Measurements from ENCODE around the gene ENOX1. TPM values are rescaled to one million over a fixed set of nuclear protein-coding genes. Genes with fewer than 3 reads are reported as not detected.

Gene ENOX1
- total RNA-seq, 4 donors from 2014 or later, result 0.25 to 0.52 (median 0.33) TPM

DNA sequence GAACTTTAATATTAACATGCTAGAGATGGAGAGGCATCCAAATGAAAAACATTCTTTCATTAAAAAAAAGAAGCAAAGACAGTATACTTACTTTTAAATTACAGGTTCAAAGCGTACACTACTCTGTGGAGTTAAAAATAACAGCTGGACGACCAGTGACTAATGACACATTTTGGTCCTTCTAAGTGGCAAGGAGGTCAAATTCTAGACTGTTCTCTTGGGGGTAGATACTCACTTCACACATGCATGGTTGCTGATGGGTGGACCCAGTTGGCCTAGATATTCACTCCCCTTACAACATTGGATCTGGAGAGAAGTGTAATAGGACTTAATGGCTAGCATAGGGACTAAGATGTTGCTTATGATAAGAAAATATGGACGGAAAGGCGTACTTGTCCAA is 461.1 kb downstream of the ENOX1 start:
- H3K36me3 ChIP-seq, result no peaks in the 10 kb centered on the region
- no peak overlapping the region for H3K4me3 ChIP-seq
- no peak for TF ChIP-seq POLR2A (IDR thresholded peaks at IDR 0.05)
- TF ChIP-seq POLR2AphosphoS5 (IDR thresholded peaks at IDR 0.05), result no peak
- H3K27me3 ChIP-seq, result no peaks in the 10 kb centered on the region
- no peaks in the 10 kb centered on the region for H3K4me1 ChIP-seq
- DNase-seq (ENCODE audit: low spot score in 2 of 2), result no peak
- no peak overlapping the region for H3K27ac ChIP-seq
- 90% methylated on average over 4 of the region's 4 CpGs for WGBS
- no peaks in the 10 kb centered on the region for H3K9me3 ChIP-seq

DNA sequence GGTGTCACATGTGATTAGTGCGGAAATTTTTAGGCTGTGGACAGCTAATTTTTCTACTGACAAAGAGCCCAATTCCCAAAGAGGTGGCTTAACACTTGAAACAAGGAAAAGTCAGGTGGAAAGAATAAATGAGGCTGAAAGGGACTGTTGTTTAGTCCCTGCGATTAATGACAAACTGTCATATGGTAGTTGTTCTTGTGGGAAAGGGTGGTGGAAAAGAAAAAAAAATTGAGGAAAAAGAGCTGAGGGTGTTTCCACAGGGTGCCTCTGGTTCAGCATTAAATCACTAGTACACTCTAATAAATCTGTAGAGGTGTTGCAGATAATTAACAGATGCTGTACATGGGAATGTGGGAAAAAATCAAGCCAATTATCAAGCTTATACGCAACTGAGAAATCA is 462.6 kb downstream of the ENOX1 start:
- H3K4me1 ChIP-seq, result no peaks in the 10 kb centered on the region
- no peak for DNase-seq (ENCODE audit: low spot score in 2 of 2)
- 63% methylated on average over 3 of the region's 3 CpGs for WGBS
- no peaks in the 10 kb centered on the region for H3K9me3 ChIP-seq
- TF ChIP-seq POLR2A (IDR thresholded peaks at IDR 0.05) (no peak), EP300 (IDR thresholded peaks at IDR 0.05) (no peak), POLR2AphosphoS5 (IDR thresholded peaks at IDR 0.05) (no peak)
- TF ChIP-seq, protein P1, sequence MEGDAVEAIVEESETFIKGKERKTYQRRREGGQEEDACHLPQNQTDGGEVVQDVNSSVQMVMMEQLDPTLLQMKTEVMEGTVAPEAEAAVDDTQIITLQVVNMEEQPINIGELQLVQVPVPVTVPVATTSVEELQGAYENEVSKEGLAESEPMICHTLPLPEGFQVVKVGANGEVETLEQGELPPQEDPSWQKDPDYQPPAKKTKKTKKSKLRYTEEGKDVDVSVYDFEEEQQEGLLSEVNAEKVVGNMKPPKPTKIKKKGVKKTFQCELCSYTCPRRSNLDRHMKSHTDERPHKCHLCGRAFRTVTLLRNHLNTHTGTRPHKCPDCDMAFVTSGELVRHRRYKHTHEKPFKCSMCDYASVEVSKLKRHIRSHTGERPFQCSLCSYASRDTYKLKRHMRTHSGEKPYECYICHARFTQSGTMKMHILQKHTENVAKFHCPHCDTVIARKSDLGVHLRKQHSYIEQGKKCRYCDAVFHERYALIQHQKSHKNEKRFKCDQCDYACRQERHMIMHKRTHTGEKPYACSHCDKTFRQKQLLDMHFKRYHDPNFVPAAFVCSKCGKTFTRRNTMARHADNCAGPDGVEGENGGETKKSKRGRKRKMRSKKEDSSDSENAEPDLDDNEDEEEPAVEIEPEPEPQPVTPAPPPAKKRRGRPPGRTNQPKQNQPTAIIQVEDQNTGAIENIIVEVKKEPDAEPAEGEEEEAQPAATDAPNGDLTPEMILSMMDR (IDR thresholded peaks at IDR 0.05), result no peak
- no peaks in the 10 kb centered on the region for H3K36me3 ChIP-seq
- H3K27me3 ChIP-seq, result no peaks in the 10 kb centered on the region
- no peak overlapping the region for H3K4me3 ChIP-seq
- no peak overlapping the region for H3K27ac ChIP-seq

DNA sequence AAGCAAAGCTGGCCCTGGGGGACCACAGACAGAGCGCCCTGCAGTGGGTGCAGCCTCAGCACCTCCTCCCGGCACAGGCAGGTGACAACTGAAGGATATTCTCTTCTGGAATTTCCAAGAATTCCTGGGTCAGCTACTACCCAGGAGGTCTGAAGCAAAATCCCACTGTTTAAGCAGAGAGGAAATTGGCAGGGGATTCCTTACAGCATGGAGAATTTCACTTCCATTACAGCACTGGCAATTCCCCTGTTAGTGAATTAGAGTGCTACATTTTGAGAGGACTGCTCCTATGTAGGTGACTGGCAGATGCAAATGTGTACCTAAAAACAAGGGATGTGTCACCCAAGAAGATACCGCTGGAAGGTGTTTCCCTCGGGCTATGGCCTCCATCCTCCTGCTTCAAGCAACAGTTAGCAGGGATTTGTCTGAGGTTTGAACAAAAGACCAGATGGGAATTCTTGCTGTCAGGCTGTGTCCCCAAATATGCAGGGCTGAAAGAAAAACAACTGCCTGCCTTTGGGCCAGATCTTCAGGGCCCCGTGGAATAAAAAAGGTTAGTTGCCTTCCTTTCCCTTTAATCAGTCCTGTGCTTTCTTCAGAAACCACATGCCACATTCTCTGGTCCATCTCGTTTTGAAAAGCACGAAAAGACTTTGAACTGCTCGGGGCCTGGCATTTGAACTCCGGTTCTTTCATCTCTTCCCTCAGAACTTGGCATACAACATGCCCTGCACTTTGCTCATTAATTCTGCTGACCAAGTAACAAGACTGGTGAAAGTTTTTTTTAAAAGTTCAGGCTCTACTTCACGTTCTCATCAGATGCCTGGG is 466.9 kb downstream of the ENOX1 start:
- no peak for TF ChIP-seq POLR2AphosphoS5 (IDR thresholded peaks at IDR 0.05)
- TF ChIP-seq, protein P1 (IDR thresholded peaks at IDR 0.05), result no peak
- no peak for TF ChIP-seq POLR2A (IDR thresholded peaks at IDR 0.05)
- no peak overlapping the region for H3K4me3 ChIP-seq
- H3K27ac ChIP-seq, result no peak overlapping the region
- 77% methylated on average over 10 of the region's 10 CpGs for WGBS
- no peaks in the 10 kb centered on the region for H3K9me3 ChIP-seq
- H3K4me1 ChIP-seq, result peaks cover 7% of the 10 kb centered on the region
- no peak for DNase-seq (ENCODE audit: low spot score in 2 of 2)
- H3K36me3 ChIP-seq, result no peaks in the 10 kb centered on the region
- H3K27me3 ChIP-seq, result no peaks in the 10 kb centered on the region

DNA sequence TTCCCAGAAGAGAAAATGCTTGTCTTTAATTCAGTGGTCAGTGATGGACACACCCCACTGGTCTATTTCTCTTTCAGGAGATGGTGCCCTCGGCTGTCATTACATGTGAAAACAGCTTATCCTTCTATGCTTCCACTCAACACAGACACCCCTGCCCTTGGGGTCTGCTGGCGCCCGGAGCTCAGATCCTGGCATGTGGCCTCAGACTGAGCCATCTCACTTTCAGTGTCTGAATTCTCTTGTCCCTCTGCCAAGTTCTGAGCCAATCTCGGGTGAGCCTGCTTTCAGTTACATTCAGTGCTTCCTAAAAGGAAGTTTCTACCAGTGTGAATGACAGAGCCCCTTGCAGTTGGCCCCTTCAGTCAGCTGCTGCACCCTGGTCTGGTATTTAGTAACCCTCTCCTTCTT is 469.8 kb downstream of the ENOX1 start:
- Histone ChIP-seq H3K4me1 (peaks cover 7% of the 10 kb centered on the region), H3K27me3 (no peaks in the 10 kb centered on the region), H3K9me3 (no peaks in the 10 kb centered on the region), H3K27ac (no peak overlapping the region), H3K36me3 (no peaks in the 10 kb centered on the region), H3K4me3 (no peak overlapping the region)
- WGBS, result 4% methylated on average over 4 of the region's 4 CpGs
- TF ChIP-seq, protein P1 (IDR thresholded peaks at IDR 0.05), result no peak
- TF ChIP-seq EP300 (IDR thresholded peaks at IDR 0.05) (no peak), POLR2A (IDR thresholded peaks at IDR 0.05) (no peak), POLR2AphosphoS5 (IDR thresholded peaks at IDR 0.05) (no peak)
- DNase-seq (ENCODE audit: low spot score in 2 of 2), result no peak

DNA sequence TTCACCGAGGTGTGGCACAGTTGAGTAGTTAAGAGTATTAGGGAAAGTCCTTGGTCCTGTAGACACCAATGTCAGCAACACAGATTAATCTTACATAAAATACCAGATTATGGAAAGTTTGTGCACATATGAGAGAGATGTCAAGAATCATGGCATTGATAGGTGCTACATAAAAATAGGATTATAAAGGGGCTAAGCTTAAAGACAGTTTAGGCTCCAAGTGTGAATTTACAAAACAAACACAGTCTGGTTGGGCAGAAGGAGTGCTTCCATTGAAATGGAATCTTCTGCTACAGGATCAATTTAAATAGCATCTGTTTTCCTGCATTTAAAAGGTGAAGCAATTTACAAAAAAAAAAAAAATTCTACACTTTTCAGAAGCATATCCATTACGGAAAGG is 470.5 kb downstream of the ENOX1 start:
- Histone ChIP-seq H3K36me3 (no peaks in the 10 kb centered on the region), H3K4me1 (peaks cover 7% of the 10 kb centered on the region), H3K4me3 (no peak overlapping the region), H3K9me3 (no peaks in the 10 kb centered on the region), H3K27ac (no peak overlapping the region), H3K27me3 (no peaks in the 10 kb centered on the region)
- TF ChIP-seq POLR2A (IDR thresholded peaks at IDR 0.05) (no peak), EP300 (IDR thresholded peaks at IDR 0.05) (no peak), POLR2AphosphoS5 (IDR thresholded peaks at IDR 0.05) (no peak)
- TF ChIP-seq, protein P1 (IDR thresholded peaks at IDR 0.05), result no peak
- 78% methylated on average over 2 of the region's 2 CpGs for WGBS
- DNase-seq (ENCODE audit: low spot score in 2 of 2), result no peak
